PFSK-1 (cell line): ENCODE results near the gene SENP2. TPM values are rescaled to one million over a fixed set of nuclear protein-coding genes. Genes with fewer than 3 reads are reported as not detected.

Experiments
- FOXP2 ChIP-seq: optimal IDR thresholded peaks from 2 replicates; pipeline ENCODE3; 2011; ENCODE audit warnings: borderline replicate concordance, control low read depth, inconsistent platforms; ENCODE audit not compliant: insufficient read depth; ENCODE audit errors: extremely low read length, extremely low read depth
- POLR2AphosphoS5 ChIP-seq: IDR thresholded peaks from 2 replicates; pipeline ENCODE4 v1.6.1; 2012; ENCODE audit warnings: low read depth, mild to moderate bottlenecking, control low read depth, low read length, moderate library complexity
- SIN3A ChIP-seq: IDR thresholded peaks from 2 replicates; pipeline ENCODE4 v1.6.1; 2012; ENCODE audit warnings: mild to moderate bottlenecking, low read length, moderate library complexity, borderline replicate concordance; ENCODE audit not compliant: insufficient read depth
- TAF1 ChIP-seq: IDR thresholded peaks from 2 replicates; pipeline ENCODE4 v1.6.1; 2012; ENCODE audit warnings: low read length, control low read depth, borderline replicate concordance; ENCODE audit not compliant: insufficient read depth
- polyA plus RNA-seq: library from polyadenylated mRNA; unstranded; fragments of >200 nt; gene quantifications from one replicate; pipeline ENCODE4 v1.2.1, GENCODE V29; 2012; ENCODE audit warnings: low read depth, missing spikeins; ENCODE audit not compliant: insufficient read length
- TF ChIP-seq, protein P1 (sequence below), 2 experiments: IDR thresholded peaks; 2 replicates each; pipeline versions ENCODE4 v1.6.1 to v1.8.0; 2011 to 2012; ENCODE audit warnings: low read depth in 2 of 2, low read length in 2 of 2, control low read depth in 1 of 2, inconsistent platforms in 1 of 2, mild to moderate bottlenecking in 1 of 2, moderate library complexity in 1 of 2; ENCODE audit not compliant: insufficient read depth in 1 of 2

Gene SENP2
- polyA plus RNA-seq: 6.8 TPM

DNA sequence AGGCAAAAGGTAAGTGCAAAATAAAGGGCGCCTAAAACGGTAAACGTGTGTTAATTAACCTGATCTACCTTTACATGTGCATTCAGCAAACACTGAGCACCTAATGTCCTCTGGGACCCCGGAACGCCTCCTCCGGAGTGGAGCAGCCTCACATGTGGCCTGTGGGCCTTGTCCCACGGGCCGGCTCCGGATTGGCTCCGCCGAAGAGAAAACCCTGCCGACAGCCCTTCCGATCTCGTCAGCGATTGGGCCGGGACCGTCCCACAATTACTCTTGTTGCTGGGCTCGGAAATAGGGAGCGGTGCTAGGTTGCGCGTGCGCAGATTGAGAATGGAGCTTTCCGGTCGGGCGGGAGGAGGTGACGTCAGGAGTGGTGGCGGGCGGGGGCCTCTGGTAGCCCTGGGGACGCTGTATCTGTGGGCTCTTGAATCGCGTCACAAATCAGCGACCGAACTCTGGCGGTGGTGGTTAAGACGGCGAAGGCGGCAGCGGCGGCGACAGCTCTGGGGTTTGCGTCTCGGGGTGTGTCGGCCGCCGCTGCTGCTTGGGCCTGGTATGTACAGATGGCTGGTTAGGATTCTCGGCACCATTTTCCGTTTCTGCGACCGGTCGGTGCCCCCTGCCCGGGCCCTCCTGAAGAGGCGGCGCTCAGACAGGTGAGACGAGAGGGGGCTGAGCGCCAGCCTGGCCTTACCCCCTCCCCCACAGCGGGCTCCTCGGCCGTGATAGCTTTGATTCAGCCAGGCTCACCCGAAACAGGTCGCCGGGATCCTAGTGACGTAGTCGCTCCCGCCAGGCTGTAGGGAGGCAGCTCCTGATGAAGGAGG lies at the start of gene SENP2:
Gene SENP2, plus strand, starts transcription at position 437 of the 827 bp plus-strand sequence. Its CDS starts 119 bp downstream, at position 556.
- TF ChIP-seq TAF1 (no peak), FOXP2 (no peak), POLR2AphosphoS5 (peak; percentile 68), SIN3A (peak; percentile 7; the same call in 1 of the 2 replicates)
- TF ChIP-seq, protein P1, sequence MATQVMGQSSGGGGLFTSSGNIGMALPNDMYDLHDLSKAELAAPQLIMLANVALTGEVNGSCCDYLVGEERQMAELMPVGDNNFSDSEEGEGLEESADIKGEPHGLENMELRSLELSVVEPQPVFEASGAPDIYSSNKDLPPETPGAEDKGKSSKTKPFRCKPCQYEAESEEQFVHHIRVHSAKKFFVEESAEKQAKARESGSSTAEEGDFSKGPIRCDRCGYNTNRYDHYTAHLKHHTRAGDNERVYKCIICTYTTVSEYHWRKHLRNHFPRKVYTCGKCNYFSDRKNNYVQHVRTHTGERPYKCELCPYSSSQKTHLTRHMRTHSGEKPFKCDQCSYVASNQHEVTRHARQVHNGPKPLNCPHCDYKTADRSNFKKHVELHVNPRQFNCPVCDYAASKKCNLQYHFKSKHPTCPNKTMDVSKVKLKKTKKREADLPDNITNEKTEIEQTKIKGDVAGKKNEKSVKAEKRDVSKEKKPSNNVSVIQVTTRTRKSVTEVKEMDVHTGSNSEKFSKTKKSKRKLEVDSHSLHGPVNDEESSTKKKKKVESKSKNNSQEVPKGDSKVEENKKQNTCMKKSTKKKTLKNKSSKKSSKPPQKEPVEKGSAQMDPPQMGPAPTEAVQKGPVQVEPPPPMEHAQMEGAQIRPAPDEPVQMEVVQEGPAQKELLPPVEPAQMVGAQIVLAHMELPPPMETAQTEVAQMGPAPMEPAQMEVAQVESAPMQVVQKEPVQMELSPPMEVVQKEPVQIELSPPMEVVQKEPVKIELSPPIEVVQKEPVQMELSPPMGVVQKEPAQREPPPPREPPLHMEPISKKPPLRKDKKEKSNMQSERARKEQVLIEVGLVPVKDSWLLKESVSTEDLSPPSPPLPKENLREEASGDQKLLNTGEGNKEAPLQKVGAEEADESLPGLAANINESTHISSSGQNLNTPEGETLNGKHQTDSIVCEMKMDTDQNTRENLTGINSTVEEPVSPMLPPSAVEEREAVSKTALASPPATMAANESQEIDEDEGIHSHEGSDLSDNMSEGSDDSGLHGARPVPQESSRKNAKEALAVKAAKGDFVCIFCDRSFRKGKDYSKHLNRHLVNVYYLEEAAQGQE (IDR thresholded peaks at IDR 0.05; ENCODE audit: insufficient read depth in 1 of 2, low read depth in 2 of 2, low read length in 2 of 2): no peak

DNA sequence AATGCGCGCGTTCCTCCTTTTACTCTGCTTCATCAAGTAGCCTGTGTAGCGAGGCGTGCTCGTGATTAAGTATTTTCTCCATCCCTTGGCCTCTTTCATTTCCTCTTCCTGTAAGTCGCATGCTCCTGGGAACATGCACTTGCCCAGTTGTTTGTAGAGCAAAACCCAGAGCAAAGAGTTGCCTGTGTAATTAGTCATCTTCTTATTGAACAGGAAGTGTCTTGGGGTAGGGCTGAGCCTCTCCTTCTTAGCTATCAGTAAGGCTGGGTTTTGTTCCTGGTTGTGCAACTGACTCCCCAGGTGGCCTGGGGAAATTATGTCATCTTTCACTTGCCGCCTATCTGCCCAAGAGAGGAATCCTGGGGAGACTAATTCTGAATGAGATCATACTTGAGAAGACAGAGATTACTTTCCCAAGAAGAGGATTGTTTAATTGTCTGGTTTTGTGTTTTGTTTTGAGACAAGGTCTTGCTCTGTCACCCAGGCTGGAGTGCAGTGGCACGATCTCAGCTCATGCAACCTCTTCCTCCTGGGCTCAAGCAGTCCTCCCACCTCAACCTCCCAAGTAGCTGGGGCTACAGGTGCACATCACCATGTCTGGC lies 48.6 kb upstream of the SENP2 start:
- TF ChIP-seq POLR2AphosphoS5 (peak; percentile 51; the same call in 1 of the 2 replicates), TAF1 (no peak), SIN3A (no peak; the same call in 1 of the 2 replicates), FOXP2 (no peak)
- TF ChIP-seq, protein P1 (IDR thresholded peaks at IDR 0.05; ENCODE audit: insufficient read depth in 1 of 2, low read depth in 2 of 2, low read length in 2 of 2): 0 out of 4 replicates have a peak, but pooled peaks of 1 of the 2 experiments have one; percentile 36

DNA sequence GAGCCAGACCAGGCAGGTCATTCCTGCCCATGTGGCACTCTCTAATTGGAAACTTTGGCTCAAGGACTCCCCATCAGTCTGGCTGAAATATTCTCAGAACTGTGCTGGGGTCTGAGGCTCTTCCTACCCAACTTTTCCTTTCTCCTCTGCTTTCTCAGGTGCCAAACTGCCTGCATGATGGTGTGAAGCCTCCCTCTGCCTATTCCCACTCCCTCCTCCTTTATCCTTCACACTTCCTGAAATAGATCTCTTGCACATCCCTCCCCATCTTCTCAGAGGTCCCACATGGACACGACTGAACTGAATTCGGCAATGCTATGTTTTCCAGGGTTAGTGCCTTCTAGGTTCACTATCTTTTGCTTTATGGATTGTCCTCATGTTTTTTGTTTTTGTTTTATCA lies 46.2 kb upstream of the SENP2 start:
- TF ChIP-seq POLR2AphosphoS5: no peak
- no peak for TF ChIP-seq TAF1
- TF ChIP-seq, protein P1 (IDR thresholded peaks at IDR 0.05; ENCODE audit: insufficient read depth in 1 of 2, low read depth in 2 of 2, low read length in 2 of 2): no peak
- no peak for TF ChIP-seq FOXP2
- TF ChIP-seq SIN3A: no peak

DNA sequence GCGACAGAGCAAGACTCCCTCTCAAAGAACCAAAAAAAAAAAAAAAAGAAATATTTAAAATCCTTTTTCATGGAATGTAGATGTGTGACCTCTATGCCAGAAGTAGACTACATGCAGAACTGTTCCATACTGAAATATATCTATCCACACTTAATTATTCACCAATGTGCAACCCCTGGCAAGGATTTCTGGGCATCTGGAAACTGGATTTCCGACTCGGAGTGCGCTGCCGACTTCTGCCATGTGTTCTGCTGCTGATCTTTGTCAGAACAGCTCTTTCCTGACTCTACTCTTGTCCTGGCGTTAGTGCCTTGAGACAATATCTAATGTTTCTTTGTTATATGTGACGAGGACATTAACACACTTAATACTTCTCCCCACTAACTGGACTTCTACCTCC lies 45.4 kb upstream of the SENP2 start:
- no peak for TF ChIP-seq SIN3A

DNA sequence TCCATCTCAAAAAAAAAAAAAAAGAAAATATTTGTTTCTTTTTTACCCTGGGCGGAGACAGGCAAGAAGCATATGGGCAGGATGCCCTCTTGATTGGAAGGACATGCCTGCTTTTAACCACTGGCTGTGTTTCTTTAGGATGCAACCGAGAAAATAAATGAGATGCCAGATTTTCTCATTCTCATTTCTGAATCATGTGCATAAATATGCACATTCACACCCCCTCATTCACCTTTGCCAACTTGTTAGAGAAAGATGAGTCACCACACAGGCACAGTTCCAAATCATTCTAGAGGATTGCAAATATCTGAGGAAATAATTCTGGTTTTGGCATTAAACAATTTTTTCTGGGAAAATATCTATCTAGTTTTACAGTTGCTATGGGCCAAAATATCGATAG lies 37.0 kb upstream of the SENP2 start:
- TF ChIP-seq POLR2AphosphoS5 (no peak), TAF1 (no peak), FOXP2 (no peak), SIN3A (no peak)
- TF ChIP-seq, protein P1 (IDR thresholded peaks at IDR 0.05; ENCODE audit: insufficient read depth in 1 of 2, low read depth in 2 of 2, low read length in 2 of 2): no peak
